ENCODE measurements around the gene ANXA5.

DNA sequence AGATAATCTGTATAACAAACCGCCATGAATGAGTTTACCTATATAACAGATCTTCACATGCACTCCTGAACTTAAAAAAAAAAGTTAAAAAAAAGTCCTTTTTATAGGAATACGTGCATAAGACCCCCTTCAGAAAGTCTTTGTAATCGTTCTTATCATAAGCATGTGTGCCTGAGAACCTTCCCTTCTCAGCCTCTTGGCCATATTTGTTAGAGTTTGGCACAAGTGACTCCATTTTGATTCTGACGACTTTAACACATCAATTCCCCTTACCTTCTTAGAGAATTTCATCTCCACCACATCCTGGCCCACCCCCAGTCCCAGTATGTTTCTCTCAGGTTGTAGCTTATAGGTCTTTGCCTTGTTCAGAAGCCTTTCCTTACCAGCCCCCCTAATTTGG, 16.0 kb upstream of the ANXA5 start:
- TF ChIP-seq ZNF274 (IDR thresholded peaks at IDR 0.05; ENCODE audit: low read depth, low read length), result no peak
- TF ChIP-seq SUZ12 (IDR thresholded peaks at IDR 0.05; ENCODE audit: extremely low read depth, insufficient read depth, insufficient read length), result no peak
- no peak for TF ChIP-seq YY1 (IDR thresholded peaks at IDR 0.05; ENCODE audit: insufficient read depth, insufficient read length)
